GM12891 (cell line): ENCODE results near the gene GPR82.

Experiments used
- POLR2A ChIP-seq: IDR thresholded peaks from 2 replicates; pipeline ENCODE4 v1.6.1; 2011; ENCODE audit warnings: low read depth, low read length, control low read depth
- POLR2AphosphoS5 ChIP-seq: IDR thresholded peaks from 2 replicates; pipeline ENCODE4 v1.6.1; 2011; ENCODE audit warnings: low read depth, low read length, control low read depth
- POU2F2 ChIP-seq: IDR thresholded peaks from 2 replicates; pipeline ENCODE4 v1.6.1; 2011; ENCODE audit warnings: low read depth, mild to moderate bottlenecking, control low read depth, low read length, moderate library complexity
- SPI1 ChIP-seq: IDR thresholded peaks from 2 replicates; pipeline ENCODE4 v1.6.1; 2011; ENCODE audit warnings: low read depth, low read length, control low read depth
- TAF1 ChIP-seq: IDR thresholded peaks from 2 replicates; pipeline ENCODE4 v1.6.1; 2011; ENCODE audit warnings: low read depth, low read length, control low read depth

GRCh38 chrX:41739871-41740270 lies 15.9 kb downstream of the GPR82 start:
- no peak for TF ChIP-seq POLR2AphosphoS5
- no peak for TF ChIP-seq POLR2A
- TF ChIP-seq SPI1, result no peak
- no peak for TF ChIP-seq POU2F2
- no peak for TF ChIP-seq TAF1
